BJ (cell line): Measurements from ENCODE around the gene ELP1. TPM values are rescaled to one million over a fixed set of nuclear protein-coding genes. Genes with fewer than 3 reads are reported as not detected.

Experiments
- CTCF ChIA-PET: fragments of 350-600 bp; formaldehyde crosslinking; extraction: SDS; loops from one replicate; lab custom pipeline; 2021; ENCODE audit warnings: antibody characterized with exemption, inconsistent platforms; lab: Yijun Ruan, JAX
- POLR2A ChIA-PET: fragments of 300-600 bp; sonication (Branson Sonifier 250); formaldehyde crosslinking; extraction: SDS; loops from one replicate; lab custom pipeline; 2021; ENCODE audit warnings: antibody characterized with exemption; lab: Charles Lee
- DNase-seq: peaks from one replicate; pipeline ENCODE4 v3.0.0-alpha.2; 2011; ENCODE audit warnings: low read depth
- H3K27me3 ChIP-seq: 2 replicates; pipeline ENCODE4 v1.6.0; 2011; ENCODE audit warnings: low read length; ENCODE audit not compliant: control insufficient read depth, insufficient read depth
- H3K36me3 ChIP-seq: 2 replicates; pipeline ENCODE4 v1.5.1; 2011; ENCODE audit warnings: low read length; ENCODE audit not compliant: control insufficient read depth, insufficient read depth
- H3K4me3 ChIP-seq: 2 replicates; pipeline ENCODE4 v1.5.1; 2011; ENCODE audit warnings: low read depth, mild to moderate bottlenecking, control low read depth, low read length
- polyA plus RNA-seq: library from polyadenylated mRNA; depleted of rRNA; stranded (reverse); fragments of >200 nt; gene quantifications from 2 replicates; pipeline ENCODE4 v1.2.3, GENCODE V29; 2011
- TF ChIP-seq, protein P1 (sequence below): IDR thresholded peaks from 2 replicates; pipeline ENCODE4 v1.5.1; 2011; ENCODE audit warnings: low read depth, mild to moderate bottlenecking, control low read depth, inconsistent platforms, low read length, moderate library complexity; ENCODE audit not compliant: insufficient read depth

Gene ELP1
- polyA plus RNA-seq, 1 experiment, result 16.0 TPM

DNA sequence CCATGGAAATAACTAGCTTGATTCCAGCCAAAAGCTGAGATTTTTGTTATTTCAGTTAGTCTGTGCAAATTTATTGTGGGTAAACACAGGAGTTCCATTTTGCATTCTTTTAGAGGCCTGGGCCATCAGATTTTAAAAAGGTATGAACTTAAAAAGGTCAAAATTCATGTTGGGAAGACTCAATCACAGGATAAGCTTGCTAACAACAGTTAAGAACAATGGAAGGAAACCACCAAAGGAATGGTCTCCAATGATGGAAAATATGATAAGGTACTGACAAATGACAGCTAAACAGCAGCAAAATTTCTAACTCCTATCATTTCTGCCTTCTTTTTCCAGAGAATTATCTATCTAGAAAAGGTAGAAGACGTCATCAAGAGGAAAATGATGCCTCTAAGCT is 16.2 kb upstream of the ELP1 start:
- Histone ChIP-seq H3K36me3 (peaks cover 3% of the 10 kb centered on the region), H3K27me3 (no peaks in the 10 kb centered on the region), H3K4me3 (no peak overlapping the region)
- TF ChIP-seq, protein P1, sequence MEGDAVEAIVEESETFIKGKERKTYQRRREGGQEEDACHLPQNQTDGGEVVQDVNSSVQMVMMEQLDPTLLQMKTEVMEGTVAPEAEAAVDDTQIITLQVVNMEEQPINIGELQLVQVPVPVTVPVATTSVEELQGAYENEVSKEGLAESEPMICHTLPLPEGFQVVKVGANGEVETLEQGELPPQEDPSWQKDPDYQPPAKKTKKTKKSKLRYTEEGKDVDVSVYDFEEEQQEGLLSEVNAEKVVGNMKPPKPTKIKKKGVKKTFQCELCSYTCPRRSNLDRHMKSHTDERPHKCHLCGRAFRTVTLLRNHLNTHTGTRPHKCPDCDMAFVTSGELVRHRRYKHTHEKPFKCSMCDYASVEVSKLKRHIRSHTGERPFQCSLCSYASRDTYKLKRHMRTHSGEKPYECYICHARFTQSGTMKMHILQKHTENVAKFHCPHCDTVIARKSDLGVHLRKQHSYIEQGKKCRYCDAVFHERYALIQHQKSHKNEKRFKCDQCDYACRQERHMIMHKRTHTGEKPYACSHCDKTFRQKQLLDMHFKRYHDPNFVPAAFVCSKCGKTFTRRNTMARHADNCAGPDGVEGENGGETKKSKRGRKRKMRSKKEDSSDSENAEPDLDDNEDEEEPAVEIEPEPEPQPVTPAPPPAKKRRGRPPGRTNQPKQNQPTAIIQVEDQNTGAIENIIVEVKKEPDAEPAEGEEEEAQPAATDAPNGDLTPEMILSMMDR, result no peak
- no peak for DNase-seq
- ChIA-PET POLR2A (no interaction called here), CTCF (interaction anchor here (1.1 to 1.2 kb wide), 2 partner anchors 39 to 62 kb away, joined by 3 read pairs; no protein-coding TSS in a partner anchor)

DNA sequence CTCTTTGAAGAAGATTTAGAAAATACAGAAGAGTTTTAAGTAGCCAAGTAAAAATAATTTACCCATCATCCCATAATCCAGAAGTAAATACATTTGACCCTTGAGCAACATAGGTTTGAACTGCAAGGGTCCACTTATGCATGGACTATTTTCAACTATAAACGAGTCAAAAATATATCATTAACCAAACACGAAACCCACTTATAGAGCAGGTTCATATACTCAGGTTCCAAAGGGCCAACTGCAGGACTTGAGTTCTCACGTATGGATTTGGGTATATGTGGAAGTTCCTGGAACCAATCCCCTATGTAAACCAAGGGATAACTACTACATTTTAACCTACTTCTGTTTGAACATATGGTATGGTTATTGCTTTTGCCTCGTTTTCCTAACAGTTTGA is 6.1 kb upstream of the ELP1 start:
- TF ChIP-seq, protein P1, result no peak
- POLR2A ChIA-PET, result no interaction called here
- CTCF ChIA-PET, result interaction anchor here (0.7 kb wide), 1 partner anchor 1542 kb away, joined by 3 read pairs; no protein-coding TSS in a partner anchor

DNA sequence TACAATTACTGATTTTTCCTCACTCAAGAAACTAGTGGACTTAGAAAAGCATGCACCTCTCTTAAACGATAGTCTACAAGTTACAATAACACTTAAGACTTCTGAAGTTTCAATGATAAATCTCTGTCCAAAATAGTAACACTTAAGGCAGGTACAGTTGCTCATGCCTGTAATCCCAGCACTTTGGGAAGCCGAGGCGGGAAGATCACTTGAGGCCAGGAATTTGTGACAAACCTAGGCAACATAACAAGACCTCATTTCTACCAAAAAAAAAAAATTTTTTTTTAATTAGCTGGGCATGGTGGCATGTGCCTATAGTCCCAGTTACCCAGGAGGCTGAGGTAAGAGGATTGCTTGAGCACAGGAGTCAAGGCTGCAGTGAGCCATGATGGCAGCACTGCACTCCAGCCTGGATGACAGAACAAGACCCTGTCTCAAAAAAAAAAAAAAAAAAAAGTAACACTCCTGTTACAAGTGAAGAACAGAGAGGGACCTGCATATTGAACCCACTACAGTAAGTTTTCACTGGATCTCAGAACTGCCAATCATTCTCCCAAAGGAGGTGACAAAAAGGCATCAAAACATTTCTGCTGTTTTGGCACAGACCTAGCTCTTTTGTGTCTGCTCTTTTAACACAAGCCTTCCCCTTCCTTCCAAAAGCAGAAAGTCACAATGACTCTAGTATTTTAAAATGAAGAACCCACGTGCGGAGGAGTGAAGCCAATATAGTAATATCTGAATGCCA is 3.8 kb upstream of the ELP1 start:
- TF ChIP-seq, protein P1, result no peak
- ChIA-PET POLR2A (no interaction called here), CTCF (interaction anchor here (1.0 kb wide), 1 partner anchor 9 kb away, joined by 3 read pairs; no protein-coding TSS in a partner anchor)
- peaks cover 4% of the 10 kb centered on the region; the same call in 1 of the 2 replicates for H3K36me3 ChIP-seq
- no peak overlapping the region for H3K4me3 ChIP-seq
- no peaks in the 10 kb centered on the region for H3K27me3 ChIP-seq
- DNase-seq, result no peak

More for the DNA sequence above, 6.1 kb upstream of the ELP1 start:
- no peaks in the 10 kb centered on the region for H3K27me3 ChIP-seq
- DNase-seq, result no peak
- H3K36me3 ChIP-seq, result peaks cover 6% of the 10 kb centered on the region; the same call in 1 of the 2 replicates
- no peak overlapping the region for H3K4me3 ChIP-seq

DNA sequence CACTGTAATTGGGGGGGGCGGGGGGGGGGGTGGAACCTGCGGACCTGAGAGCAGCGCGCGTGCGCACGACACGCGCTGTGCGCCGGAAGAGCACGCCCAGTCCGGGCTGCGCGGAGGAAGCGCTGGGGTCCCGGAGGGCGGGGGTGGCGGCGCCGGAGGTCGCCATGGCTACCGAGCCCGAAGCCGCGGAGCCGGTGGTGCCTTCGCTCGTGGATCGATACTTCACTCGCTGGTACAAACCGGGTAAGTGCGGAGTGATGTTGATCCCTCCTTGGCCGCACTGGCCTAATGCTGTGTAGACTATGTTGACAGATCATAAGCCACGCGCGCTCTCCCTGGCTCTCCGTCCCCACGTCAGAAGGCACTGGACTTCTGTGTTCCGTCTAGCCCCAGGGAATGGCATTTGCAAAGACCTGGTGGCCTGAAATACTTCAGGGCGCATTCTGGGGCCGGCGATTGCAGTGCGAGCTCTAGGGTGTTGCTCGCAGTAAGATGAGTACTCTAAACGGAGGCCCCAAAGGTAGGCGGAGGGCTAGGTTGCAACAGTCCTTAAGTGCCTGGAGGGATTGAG is 484 bp upstream of the ELP1 start, which contains the start of gene ABITRAM:
TSS of gene ABITRAM (plus strand) at position 78 of the 571 bp plus-strand sequence. CDS start at position 165, 87 bp downstream.
- Histone ChIP-seq H3K36me3 (peaks cover 1% of the 10 kb centered on the region), H3K27me3 (no peaks in the 10 kb centered on the region), H3K4me3 (peak within 1 kb of the TSS; percentile 73)
- TF ChIP-seq, protein P1, result no peak
- DNase-seq, result no peak
- CTCF ChIA-PET, result interaction anchor here (1.0 kb wide), 1 partner anchor 10 kb away, joined by 4 read pairs; no protein-coding TSS in a partner anchor
- POLR2A ChIA-PET, result interaction anchor here (0.6 kb wide), 1 partner anchor 79 kb away, joined by 3 read pairs; the partner anchor contains the start of gene CTNNAL1

DNA sequence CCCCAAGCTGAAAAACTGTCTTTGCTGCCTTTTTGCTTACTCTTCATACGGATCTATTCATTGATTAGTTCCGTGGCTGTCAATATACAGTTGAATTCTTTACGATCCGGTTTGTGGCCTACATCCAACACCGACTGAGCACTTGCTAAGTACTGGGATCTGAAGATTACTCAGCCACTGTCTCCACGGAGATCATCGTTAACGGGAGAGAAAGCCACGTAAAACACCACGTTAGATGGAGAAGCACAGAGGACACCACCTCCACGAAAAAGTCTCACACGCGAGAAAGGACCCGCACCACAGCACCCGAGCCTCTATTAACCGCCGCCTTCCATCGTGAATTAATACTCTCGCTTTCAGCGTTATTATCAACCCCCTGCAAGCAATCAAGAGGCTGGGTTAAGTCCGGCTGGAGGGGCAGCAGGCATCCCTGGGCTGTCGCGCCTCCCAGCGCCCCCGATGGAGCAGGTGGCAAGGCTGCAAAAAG is 650 bp downstream of the ELP1 start:
- H3K27me3 ChIP-seq, result no peaks in the 10 kb centered on the region
- ChIA-PET POLR2A (no interaction called here), CTCF (no interaction called here)
- TF ChIP-seq, protein P1, result no peak
- peaks cover 1% of the 10 kb centered on the region for H3K36me3 ChIP-seq
- H3K4me3 ChIP-seq, result peak overlapping the region; percentile 73
- DNase-seq, result no peak
